Forelimb muscle (tissue), 1 donor: Measurements from ENCODE around the gene ITCH. TPM values are rescaled to one million over a fixed set of nuclear protein-coding genes. Genes with fewer than 3 reads are reported as not detected.
"Not testable (repeated sequence)": the region's sequence is repeated elsewhere in the genome, so short reads cannot be mapped to it uniquely, and the experiment has no call there.

ENCODE experiments used
- DNase-seq: peaks from one replicate; pipeline ENCODE4 v3.0.0-alpha.2; 2013; ENCODE audit warnings: low read depth
- polyA plus RNA-seq: library from polyadenylated mRNA; unstranded; fragments of 120-200 nt; gene quantifications from one replicate; pipeline ENCODE4 v1.2.1, GENCODE V29; 2013; ENCODE audit not compliant: insufficient read length

Gene ITCH
- polyA plus RNA-seq, 1 donor = 23.9 TPM

- not testable (repeated sequence) for DNase-seq
These were observed 51.5 kb downstream of the ITCH start for GRCh38 chr20:34414525-34414924.

- DNase-seq = no peak
These were observed 52.0 kb downstream of the ITCH start for GRCh38 chr20:34415079-34415478.

GRCh38 chr20:34420146-34420545, 57.1 kb downstream of the ITCH start:
- no peak for DNase-seq

- no peak for DNase-seq
These were observed 57.9 kb downstream of the ITCH start for GRCh38 chr20:34420975-34421374.

GRCh38 chr20:34421766-34422466, 58.8 kb downstream of the ITCH start:
- DNase-seq = no peak

GRCh38 chr20:34425032-34425690, 62.1 kb downstream of the ITCH start:
- not testable (repeated sequence) for DNase-seq

GRCh38 chr20:34426026-34426425, 63.0 kb downstream of the ITCH start:
- DNase-seq = no peak

GRCh38 chr20:34427331-34427730, 64.3 kb downstream of the ITCH start:
- DNase-seq = no peak

GRCh38 chr20:34427784-34428183, 64.7 kb downstream of the ITCH start:
- DNase-seq = no peak

- DNase-seq = no peak
These were observed 68.1 kb downstream of the ITCH start for GRCh38 chr20:34431168-34431567.

GRCh38 chr20:34432663-34433062, 69.6 kb downstream of the ITCH start:
- DNase-seq = not testable (repeated sequence)

GRCh38 chr20:34433391-34433790, 70.3 kb downstream of the ITCH start:
- no peak for DNase-seq

GRCh38 chr20:34435589-34435988, 72.5 kb downstream of the ITCH start:
- no peak for DNase-seq

GRCh38 chr20:34437330-34437986, 74.4 kb downstream of the ITCH start:
- no peak for DNase-seq

- no peak for DNase-seq
These were observed 76.1 kb downstream of the ITCH start for GRCh38 chr20:34439168-34439567.

GRCh38 chr20:34441423-34441822, 78.3 kb downstream of the ITCH start:
- DNase-seq = not testable (repeated sequence)

- DNase-seq = no peak
These were observed 80.5 kb downstream of the ITCH start for GRCh38 chr20:34443546-34443945.

GRCh38 chr20:34445177-34446065, 82.3 kb downstream of the ITCH start:
- no peak for DNase-seq

- DNase-seq = no peak
These were observed 85.4 kb downstream of the ITCH start for GRCh38 chr20:34448517-34448916.

- no peak for DNase-seq
These were observed 86.9 kb downstream of the ITCH start for GRCh38 chr20:34449674-34450592.
